Measurements from ENCODE around the gene PCMT1. TPM values are rescaled to one million over a fixed set of nuclear protein-coding genes. Genes with fewer than 3 reads are reported as not detected.
A peak's percentile ranks its signal among the peaks of the same experiment; 100 is the strongest.
"Not testable (repeated sequence)": the region's sequence is repeated elsewhere in the genome, so short reads cannot be mapped to it uniquely, and the experiment has no call there.

The PCMT1 gene
- polyA plus RNA-seq, 3 donors, result 84.8 to 315 (median 262) TPM

- Mint-ChIP-seq H3K4me3 (peak overlapping the region; percentile 67 to 76), H3K36me3 (peaks cover 6 to 11% of the 10 kb centered on the region in 2 donors), H3K27ac (peak overlapping the region; percentile 87 to 97 (median 94)), H3K9me3 (no peaks in the 10 kb centered on the region), H3K4me1 (peaks cover 62% of the 10 kb centered on the region), H3K27me3 (ENCODE audit: low read depth in 3 of 3) (no peaks in the 10 kb centered on the region)
- Histone ChIP-seq H3K4me1 (ENCODE audit: control insufficient read depth in 1 of 2, insufficient read depth in 2 of 2, low read length in 2 of 2) (peaks cover 57 to 68% of the 10 kb centered on the region in 2 donors), H2AFZ (ENCODE audit: insufficient read depth, low read depth, low read length, poor library complexity, severe bottlenecking) (no peak overlapping the region), H3K27me3 (ENCODE audit: control insufficient read depth in 2 of 2, insufficient read depth in 2 of 2, low read length in 2 of 2) (no peaks in the 10 kb centered on the region), H4K20me1 (ENCODE audit: insufficient read depth, low read length) (peaks cover 59% of the 10 kb centered on the region), H3K9ac (ENCODE audit: insufficient read depth, low read length, poor library complexity, severe bottlenecking) (no peak overlapping the region), H3K4me2 (replicated peaks; ENCODE audit: extremely low read depth, low read length, poor library complexity, severe bottlenecking) (peak overlapping the region; percentile 98), H3K36me3 (replicated peaks in 1 of 2; ENCODE audit: control insufficient read depth in 1 of 2, insufficient read depth in 2 of 2, low read length in 2 of 2) (peaks cover 0 to 2% of the 10 kb centered on the region in 2 donors), H3K27ac (ENCODE audit: low read depth in 1 of 2, low read length in 2 of 2) (peak overlapping the region; percentile 80 to 89), H3K4me3 (replicated peaks in 1 of 3; ENCODE audit: low read depth in 2 of 3, low read length in 3 of 3) (peak overlapping the region in 2 of 3 experiments; percentile 11 to 88), H3K9me3 (replicated peaks in 1 of 2; ENCODE audit: control insufficient read depth in 1 of 2, insufficient read depth in 1 of 2, low read length in 2 of 2) (no peaks in the 10 kb centered on the region), H3K79me2 (ENCODE audit: insufficient read depth, low read length) (peaks cover 81% of the 10 kb centered on the region)
- peak; percentile 18 to 75 (median 37) for DNase-seq
- intact Hi-C loops (cut with micrococcal nuclease), result loop anchor here (5.0 kb wide), 1 partner anchor 35 kb away; the partner anchor contains the start of gene LATS1 (in 2 of the 2)
- no peak for TF ChIP-seq CTCF (IDR thresholded peaks at IDR 0.05)
- no CpG with 5 or more reads among the region's 4 CpGs for WGBS (ENCODE audit: insufficient coverage)
Observed at GRCh38 chr6:149752600-149753373, 3.2 kb downstream of the PCMT1 start.

GRCh38 chr6:149753374-149753637 lies 3.8 kb downstream of the PCMT1 start:
- intact Hi-C loops (cut with micrococcal nuclease), result loop anchor here (5.0 kb wide), 1 partner anchor 36 kb away; the partner anchor contains the start of gene LATS1 (in 2 of the 2)
- not testable (repeated sequence) for H3K27me3 ChIP-seq (ENCODE audit: control insufficient read depth in 2 of 2, insufficient read depth in 2 of 2, low read length in 2 of 2); H3K36me3 ChIP-seq (replicated peaks in 1 of 2; ENCODE audit: control insufficient read depth in 1 of 2, insufficient read depth in 2 of 2, low read length in 2 of 2); H3K27me3 Mint-ChIP-seq (ENCODE audit: low read depth in 3 of 3); H3K9me3 Mint-ChIP-seq; H3K9me3 ChIP-seq (replicated peaks in 1 of 2; ENCODE audit: control insufficient read depth in 1 of 2, insufficient read depth in 1 of 2, low read length in 2 of 2); H2AFZ ChIP-seq (ENCODE audit: insufficient read depth, low read depth, low read length, poor library complexity, severe bottlenecking); H3K9ac ChIP-seq (ENCODE audit: insufficient read depth, low read length, poor library complexity, severe bottlenecking); DNase-seq
- peaks cover 6 to 11% of the 10 kb centered on the region in 2 donors for H3K36me3 Mint-ChIP-seq
- H3K79me2 ChIP-seq (ENCODE audit: insufficient read depth, low read length), result peaks cover 87% of the 10 kb centered on the region
- peak overlapping the region; percentile 80 to 89 for H3K27ac ChIP-seq (ENCODE audit: low read depth in 1 of 2, low read length in 2 of 2)
- no CpG with 5 or more reads among the region's 3 CpGs for WGBS (ENCODE audit: insufficient coverage)
- peaks cover 57 to 66% of the 10 kb centered on the region in 2 donors for H3K4me1 ChIP-seq (ENCODE audit: control insufficient read depth in 1 of 2, insufficient read depth in 2 of 2, low read length in 2 of 2)
- peak overlapping the region; percentile 98 for H3K4me2 ChIP-seq (replicated peaks; ENCODE audit: extremely low read depth, low read length, poor library complexity, severe bottlenecking)
- peaks cover 63% of the 10 kb centered on the region for H4K20me1 ChIP-seq (ENCODE audit: insufficient read depth, low read length)
- H3K4me3 Mint-ChIP-seq, result peak overlapping the region; percentile 67 to 76
- peak overlapping the region in 2 of 3 experiments; percentile 11 to 88 for H3K4me3 ChIP-seq (replicated peaks in 1 of 3; ENCODE audit: low read depth in 2 of 3, low read length in 3 of 3)
- peaks cover 63% of the 10 kb centered on the region for H3K4me1 Mint-ChIP-seq
- H3K27ac Mint-ChIP-seq, result peak overlapping the region; percentile 87 to 97 (median 94)
